ENCODE results near the gene SNX18. TPM values are rescaled to one million over a fixed set of nuclear protein-coding genes. Genes with fewer than 3 reads are reported as not detected.

Gene SNX18
- total and polyA plus RNA-seq, 2 of the 4 experiments (the other 2 are of a cell fraction) = 31.2 to 50.0 TPM

- peaks cover 2% of the 10 kb centered on the region for H3K4me1 ChIP-seq (ENCODE audit: control insufficient read depth, insufficient read depth, low read length)
- H2AFZ ChIP-seq (replicated peaks; ENCODE audit: low read length, poor library complexity) = no peak overlapping the region
- ATAC-seq (ENCODE audit: low read depth) = peak; percentile 72
- no peak overlapping the region for H2BK15ac ChIP-seq (ENCODE audit: low read depth, low read length)
- no peaks in the 10 kb centered on the region for H4K20me1 ChIP-seq (ENCODE audit: insufficient read depth, low read length)
- no peak overlapping the region for H3K9ac ChIP-seq (ENCODE audit: low read depth, low read length)
- TF ChIP-seq CEBPB (IDR thresholded peaks at IDR 0.05; ENCODE audit: low read depth, low read length) = no peak
- peak; percentile 59; the same call in 1 of the 2 replicates for TF ChIP-seq USF2 (IDR thresholded peaks at IDR 0.05; ENCODE audit: low read depth, low read length)
- H3K18ac ChIP-seq (ENCODE audit: low read depth, low read length) = peak overlapping the region; percentile 64
- H2AK5ac ChIP-seq (ENCODE audit: low read depth, low read length) = no peak overlapping the region
- POLR2A ChIA-PET (ENCODE audit: unreplicated experiment) = no interaction called here
- peak; percentile 47 for DNase-seq
- H3K56ac ChIP-seq (ENCODE audit: extremely low read depth, insufficient read depth, low read length) = no peak overlapping the region
- BruUV-seq (replicated peaks) = no TSS peak
- CTCF ChIA-PET = interaction anchor here (1.5 kb wide), 1 partner anchor 9 kb away, joined by 3 read pairs; no protein-coding TSS in a partner anchor
- H3K27me3 ChIP-seq (ENCODE audit: control insufficient read depth, insufficient read depth, low read length) = no peaks in the 10 kb centered on the region
- no peak overlapping the region for H2AK9ac ChIP-seq (replicated peaks; ENCODE audit: low read depth, low read length, poor library complexity)
- no peak overlapping the region for H4K5ac ChIP-seq (ENCODE audit: low read depth, low read length)
- dilution Hi-C loops (cut with HindIII; ENCODE audit: low sequenced_read_pairs, unreplicated experiment) = no loop called here
- in situ Hi-C loops (cut with MboI; ENCODE audit: low sequenced_read_pairs) = no loop called here
- peak overlapping the region; percentile 29; the same call in 1 of the 2 replicates for H3K27ac ChIP-seq (ENCODE audit: insufficient read depth, low read length)
- H4K91ac ChIP-seq (ENCODE audit: insufficient read depth, low read depth, low read length) = no peak overlapping the region; the same call in 1 of the 2 replicates
- H4K8ac ChIP-seq (ENCODE audit: low read depth in 2 of 2, low read length in 2 of 2) = no peak overlapping the region
- H2BK5ac ChIP-seq (ENCODE audit: low read depth, low read length, poor library complexity, severe bottlenecking) = no peak overlapping the region
- intact Hi-C loops (cut with micrococcal nuclease) = no loop called here
- H3K23ac ChIP-seq (ENCODE audit: low read depth, low read length) = no peak overlapping the region
- H3K4ac ChIP-seq (ENCODE audit: low read depth, low read length) = no peak overlapping the region
- H2BK20ac ChIP-seq (ENCODE audit: low read depth, low read length) = peak overlapping the region; percentile 39; the same call in 1 of the 2 replicates
- H2BK120ac ChIP-seq (ENCODE audit: low read depth, low read length) = peak overlapping the region; percentile 67; the same call in 1 of the 2 replicates
- H3K14ac ChIP-seq (replicated peaks; ENCODE audit: low read depth, low read length) = 0 out of 2 replicates have a peak overlapping the region, but pooled peaks have one; percentile 60
- no peaks in the 10 kb centered on the region; the same call in 1 of the 2 replicates for H3K9me1 ChIP-seq (ENCODE audit: insufficient read depth, low read length)
- H3K79me1 ChIP-seq (ENCODE audit: low read depth in 1 of 2, low read length in 2 of 2) = no peaks in the 10 kb centered on the region
- peaks cover 2% of the 10 kb centered on the region; the same call in 1 of the 2 replicates for H3K9me3 ChIP-seq (ENCODE audit: control insufficient read depth, insufficient read depth, low read length)
- no peaks in the 10 kb centered on the region for H3K36me3 ChIP-seq (ENCODE audit: control insufficient read depth, insufficient read depth, low read length)
- no peak overlapping the region for H3K4me3 ChIP-seq (ENCODE audit: insufficient read depth, low read depth, low read length)
- H3K4me2 ChIP-seq (ENCODE audit: low read depth, low read length) = no peak overlapping the region
Observed at GRCh38 chr5:54595721-54596120, 78.2 kb downstream of the SNX18 start.

Other genes starting within 250 kb of the SNX18 start
- 19.2 TPM in 2 replicates for gene ARL15, start 207.2 kb upstream of the SNX18 start, total RNA-seq (2012; rRNA removed)
- 6.6 and 7.3 TPM in 2 replicates for gene ARL15, start 207.2 kb upstream of the SNX18 start, polyA plus RNA-seq (2012; rRNA removed)
- 0.54 TPM in 1 of 2 replicates, not detected in the other for gene HSPB3, start 62.1 kb upstream of the SNX18 start, total RNA-seq (2012; rRNA removed)
- gene HSPB3, start 62.1 kb upstream of the SNX18 start, polyA plus RNA-seq (2012; rRNA removed) = 0.31 and 0.98 TPM in 2 replicates